WI38 (cell line): ENCODE data around the gene SNUPN.

Source experiments
- H3K4me3 ChIP-seq: 2 replicates; pipeline ENCODE4 v1.5.1; 2011; ENCODE audit warnings: low read depth, mild to moderate bottlenecking, control low read depth, low read length
- CTCF ChIP-seq: IDR thresholded peaks from 2 replicates; pipeline ENCODE4 v1.5.1; 2012; ENCODE audit warnings: low read depth, mild to moderate bottlenecking, control low read depth, low read length

SNUPN gene

GRCh38 chr15:75659928-75660645 lies 34.6 kb upstream of the SNUPN start:
- TF ChIP-seq CTCF, result no peak
- H3K4me3 ChIP-seq, result no peak overlapping the region

GRCh38 chr15:75659141-75659771 lies 33.7 kb upstream of the SNUPN start:
- no peak for TF ChIP-seq CTCF
- H3K4me3 ChIP-seq, result no peak overlapping the region

GRCh38 chr15:75656813-75657212 lies 31.3 kb upstream of the SNUPN start:
- H3K4me3 ChIP-seq, result no peak overlapping the region
- TF ChIP-seq CTCF, result no peak

GRCh38 chr15:75656331-75656730 lies 30.8 kb upstream of the SNUPN start:
- TF ChIP-seq CTCF, result no peak
- H3K4me3 ChIP-seq, result no peak overlapping the region

GRCh38 chr15:75655931-75656330 lies 30.4 kb upstream of the SNUPN start:
- TF ChIP-seq CTCF, result no peak
- no peak overlapping the region for H3K4me3 ChIP-seq

- no peak for TF ChIP-seq CTCF
- H3K4me3 ChIP-seq, result no peak overlapping the region
These were observed 28.8 kb upstream of the SNUPN start for GRCh38 chr15:75654201-75654907.
